GM18867 (cell line): ENCODE results near the gene TCFL5.
A peak's percentile ranks its signal among the peaks of the same experiment; 100 is the strongest.

Experiments
- ATAC-seq: cut with Tn5 transposase; IDR thresholded peaks from one replicate; pipeline ENCODE4 v1.9.1; 2021; ENCODE audit warnings: mild to moderate bottlenecking, moderate library complexity; ENCODE audit not compliant: unreplicated experiment

Gene TCFL5

GRCh38 chr20:62824476-62825332 is 36.9 kb downstream of the TCFL5 start:
- ATAC-seq = no peak

GRCh38 chr20:62823688-62824475 is 37.7 kb downstream of the TCFL5 start:
- no peak for ATAC-seq

- peak; percentile 57 for ATAC-seq
Observed at GRCh38 chr20:62822788-62823651, 38.6 kb downstream of the TCFL5 start.

- no peak for ATAC-seq
Observed at GRCh38 chr20:62822239-62822787, 39.3 kb downstream of the TCFL5 start.

GRCh38 chr20:62821726-62822210 is 39.9 kb downstream of the TCFL5 start:
- ATAC-seq = no peak

GRCh38 chr20:62820962-62821725 is 40.5 kb downstream of the TCFL5 start:
- no peak for ATAC-seq

- ATAC-seq = no peak
Observed at GRCh38 chr20:62820208-62820961, 41.2 kb downstream of the TCFL5 start.

- no peak for ATAC-seq
Observed at GRCh38 chr20:62819494-62820174, 42.0 kb downstream of the TCFL5 start.

- no peak for ATAC-seq
Observed at GRCh38 chr20:62818592-62819493, 42.8 kb downstream of the TCFL5 start.

GRCh38 chr20:62817975-62818591 is 43.5 kb downstream of the TCFL5 start:
- no peak for ATAC-seq

- no peak for ATAC-seq
Observed at GRCh38 chr20:62816884-62817873, 44.4 kb downstream of the TCFL5 start, which contains the start of gene COL9A3. COL9A3 (plus strand) TSS chr20:62817050; CDS start chr20:62817065, 15 bp downstream.

- no peak for ATAC-seq
Observed at GRCh38 chr20:62816031-62816883, 45.4 kb downstream of the TCFL5 start.

- ATAC-seq = no peak
Observed at GRCh38 chr20:62815066-62815991, 46.3 kb downstream of the TCFL5 start.

- no peak for ATAC-seq
Observed at GRCh38 chr20:62814709-62815065, 46.9 kb downstream of the TCFL5 start.
